GM21390 (cell line): ENCODE measurements around the gene PXMP2.
"Not testable (repeated sequence)": the region's sequence is repeated elsewhere in the genome, so short reads cannot be mapped to it uniquely, and the experiment has no call there.

Experiments used
- ATAC-seq: cut with Tn5 transposase; IDR thresholded peaks from one replicate; pipeline ENCODE4 v1.9.1; 2021; ENCODE audit not compliant: unreplicated experiment

The PXMP2 gene

DNA sequence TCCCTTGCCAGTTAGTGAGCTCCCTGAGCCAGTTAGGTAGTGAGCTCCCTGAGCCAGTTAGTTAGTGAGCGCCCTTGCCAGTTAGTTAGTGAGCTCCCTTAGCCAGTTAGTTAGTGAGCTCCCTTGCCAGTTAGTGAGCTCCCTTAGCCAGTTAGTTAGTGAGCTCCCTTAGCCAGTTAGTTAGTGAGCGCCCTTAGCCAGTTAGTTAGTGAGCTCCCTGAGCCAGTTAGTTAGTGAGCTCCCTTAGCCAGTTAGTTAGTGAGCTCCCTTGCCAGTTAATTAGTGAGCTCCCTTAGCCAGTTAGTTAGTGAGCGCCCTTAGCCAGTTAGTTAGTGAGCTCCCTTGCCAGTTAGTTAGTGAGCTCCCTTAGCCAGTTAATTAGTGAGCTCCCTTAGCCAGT lies 4.6 kb downstream of the PXMP2 start:
- ATAC-seq = not testable (repeated sequence)

DNA sequence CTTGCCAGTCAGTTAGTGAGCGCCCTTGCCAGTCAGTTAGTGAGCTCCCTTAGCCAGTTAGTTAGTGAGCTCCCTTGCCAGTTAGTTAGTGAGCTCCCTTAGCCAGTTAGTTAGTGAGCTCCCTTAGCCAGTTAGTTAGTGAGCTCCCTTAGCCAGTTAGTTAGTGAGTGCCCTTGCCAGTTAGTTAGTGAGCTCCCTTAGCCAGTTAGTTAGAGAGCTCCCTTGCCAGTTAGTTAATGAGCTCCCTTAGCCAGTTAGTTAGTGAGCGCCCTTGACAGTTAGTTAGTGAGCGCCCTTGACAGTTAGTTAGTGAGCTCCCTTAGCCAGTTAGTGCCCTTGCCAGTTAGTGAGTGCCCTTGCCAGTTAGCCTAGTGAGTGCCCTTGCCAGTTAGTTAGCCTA lies 7.5 kb downstream of the PXMP2 start:
- not testable (repeated sequence) for ATAC-seq

DNA sequence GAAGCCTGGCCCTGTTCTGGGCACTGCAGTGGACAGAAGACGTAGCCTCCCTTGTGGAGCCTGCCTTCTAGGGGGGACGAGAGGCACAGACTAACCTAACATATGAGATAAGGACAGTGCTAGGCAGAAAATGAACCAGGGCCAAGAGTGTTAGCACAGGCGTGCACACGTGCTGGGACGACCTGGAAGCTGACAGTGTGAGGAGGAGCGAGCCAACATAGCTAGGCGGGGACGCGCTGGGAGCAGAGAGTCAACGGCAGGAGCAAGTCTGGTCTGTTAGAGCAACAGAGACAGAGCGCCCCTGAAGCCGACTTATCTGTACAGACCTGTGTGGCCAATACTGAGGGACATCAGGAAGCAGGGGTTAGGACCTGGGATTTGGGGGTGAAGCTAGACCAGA lies 8.0 kb downstream of the PXMP2 start:
- ATAC-seq = no peak

DNA sequence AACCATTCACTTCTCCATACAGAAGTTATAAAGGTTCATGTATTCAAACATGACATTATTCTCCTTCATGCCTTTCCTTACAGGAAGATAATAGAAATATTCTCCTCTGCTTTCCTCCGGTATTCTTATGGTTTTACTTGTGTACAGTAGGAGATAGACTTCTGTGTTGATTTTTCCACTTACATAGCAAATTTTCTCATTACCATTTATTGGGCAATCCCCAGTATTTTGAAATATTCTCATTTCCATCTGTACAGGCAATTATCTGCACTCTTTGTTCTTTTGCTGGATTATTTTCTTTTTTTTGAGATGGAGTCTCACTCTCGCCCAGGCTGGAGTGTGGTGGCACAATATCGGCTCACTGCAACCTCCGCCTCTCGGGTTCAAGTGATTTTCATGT lies 11.0 kb downstream of the PXMP2 start:
- ATAC-seq = no peak

DNA sequence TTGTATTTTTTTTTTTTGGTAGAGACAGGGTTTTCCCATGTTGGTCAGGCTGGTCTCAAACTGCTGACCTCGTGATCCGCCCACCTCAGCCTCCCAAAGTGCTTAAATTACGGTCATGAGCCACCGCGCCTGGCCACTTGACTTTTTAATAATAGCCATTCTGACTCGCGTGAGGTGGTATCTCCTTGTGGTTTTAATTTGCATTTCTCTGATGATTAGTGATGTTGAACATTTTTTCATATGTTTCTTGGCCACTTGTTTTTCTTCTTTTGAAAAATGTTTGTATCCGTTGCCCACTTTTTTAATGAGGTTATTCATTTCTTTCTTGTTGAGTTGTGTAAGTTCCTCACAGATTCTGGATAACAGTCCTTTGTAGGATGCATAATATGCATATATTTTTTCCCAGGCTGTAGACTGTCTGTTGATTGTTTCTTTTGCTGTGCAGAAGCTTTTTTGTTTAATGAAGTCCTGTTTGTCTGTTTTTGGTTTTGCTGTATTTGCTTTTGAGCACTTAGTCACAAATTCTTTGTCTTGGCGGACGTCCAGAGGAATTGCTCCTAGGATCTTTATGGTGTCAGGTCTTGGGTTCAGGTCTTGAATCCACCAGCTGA lies 12.9 kb downstream of the PXMP2 start:
- peak; percentile 58 for ATAC-seq

DNA sequence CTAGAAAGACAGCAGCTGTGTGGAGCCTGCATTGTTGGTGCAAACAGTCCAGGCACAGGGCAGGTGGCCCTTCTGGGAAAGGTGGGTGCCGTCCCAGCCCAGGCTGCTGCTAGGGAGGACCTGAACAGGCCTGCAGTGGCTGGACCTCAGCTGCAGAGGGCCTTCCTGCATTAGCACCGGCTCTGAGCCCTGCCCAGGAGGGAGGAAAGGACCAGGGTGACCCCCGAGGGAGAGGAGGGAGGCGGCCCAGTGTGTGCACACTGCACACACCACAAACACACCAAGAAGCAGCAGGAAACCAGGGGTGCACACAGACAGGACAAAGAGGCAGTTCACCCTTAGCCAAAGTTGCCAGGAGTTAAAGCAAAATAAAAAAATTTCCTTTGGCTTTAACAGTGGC lies 15.3 kb downstream of the PXMP2 start:
- ATAC-seq = no peak

DNA sequence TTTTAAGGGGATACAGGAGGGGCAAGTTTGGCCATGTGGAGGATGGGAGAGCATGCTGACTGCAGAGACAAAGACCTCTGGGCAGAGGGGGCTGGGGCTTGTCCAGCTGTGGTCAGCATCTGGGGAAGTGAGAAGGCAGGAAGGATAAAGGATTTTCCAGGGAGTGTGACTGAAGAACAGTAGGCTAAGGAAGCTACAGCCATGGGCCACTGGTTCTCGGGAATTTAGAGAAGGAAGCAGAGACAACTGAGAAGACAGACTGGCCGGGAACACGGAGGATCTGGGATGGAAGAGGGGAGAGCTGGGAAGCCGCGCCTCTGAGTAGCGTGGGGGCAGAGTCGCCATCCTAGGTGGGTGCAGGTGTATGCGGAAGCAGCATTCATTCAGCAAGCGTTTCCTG lies 16.3 kb downstream of the PXMP2 start:
- ATAC-seq = no peak

DNA sequence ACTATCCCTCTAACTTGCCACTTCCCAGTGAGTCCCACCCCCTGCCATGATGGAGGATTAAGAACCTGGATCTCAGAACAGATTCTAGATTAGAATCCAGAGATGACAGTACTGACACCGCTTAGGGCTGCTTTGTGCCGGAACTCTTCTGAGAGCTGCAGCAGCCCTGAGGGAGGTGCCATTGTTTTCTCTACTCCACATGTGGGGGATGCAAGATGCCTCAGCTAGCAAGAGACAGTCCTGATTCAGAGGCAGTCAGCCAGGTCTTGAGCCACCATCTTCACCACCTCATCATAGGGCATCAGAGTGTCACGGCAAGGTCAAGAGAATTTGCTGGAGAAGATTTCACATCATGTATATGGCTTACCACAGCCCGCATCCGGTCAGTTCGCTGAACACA lies 19.9 kb downstream of the PXMP2 start:
- ATAC-seq = no peak

DNA sequence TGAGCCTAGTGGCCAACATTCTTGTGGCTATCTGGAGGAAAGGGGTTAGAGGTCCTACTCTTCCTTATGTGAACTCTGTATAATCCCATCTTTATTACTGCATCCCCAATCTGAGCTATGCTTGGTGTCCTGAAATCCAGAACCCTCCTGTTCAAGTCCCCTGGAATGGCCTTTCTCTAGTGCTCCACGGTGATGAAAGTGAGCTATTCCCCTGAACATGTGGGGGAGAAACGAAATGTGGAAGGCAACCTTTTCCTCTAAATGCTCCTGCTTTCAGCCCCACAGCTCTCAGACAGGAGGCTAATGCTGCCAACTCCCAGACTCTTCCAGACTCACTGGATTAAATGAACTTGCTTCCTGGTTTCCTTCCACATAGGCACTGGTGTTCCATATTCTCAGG lies 20.8 kb downstream of the PXMP2 start:
- ATAC-seq = no peak

DNA sequence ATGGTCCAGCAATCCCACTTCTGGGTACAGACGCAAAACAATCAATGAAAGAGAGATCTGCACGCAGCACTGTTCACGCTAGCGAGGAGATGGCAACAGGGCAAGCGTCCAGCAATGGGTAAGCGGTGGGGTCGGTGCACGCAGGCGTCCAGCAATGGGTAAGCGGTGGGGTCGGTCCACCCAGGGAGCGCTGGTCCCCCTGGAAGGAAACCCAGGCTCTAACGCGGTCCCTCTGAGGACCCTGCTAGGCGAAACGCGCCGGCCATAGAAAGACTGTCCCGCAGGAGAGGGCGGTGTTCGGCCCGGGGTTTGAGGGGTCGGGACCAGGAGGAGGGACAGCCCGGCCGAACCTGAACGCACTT lies 22.6 kb downstream of the PXMP2 start:
- ATAC-seq = peak; percentile 26

DNA sequence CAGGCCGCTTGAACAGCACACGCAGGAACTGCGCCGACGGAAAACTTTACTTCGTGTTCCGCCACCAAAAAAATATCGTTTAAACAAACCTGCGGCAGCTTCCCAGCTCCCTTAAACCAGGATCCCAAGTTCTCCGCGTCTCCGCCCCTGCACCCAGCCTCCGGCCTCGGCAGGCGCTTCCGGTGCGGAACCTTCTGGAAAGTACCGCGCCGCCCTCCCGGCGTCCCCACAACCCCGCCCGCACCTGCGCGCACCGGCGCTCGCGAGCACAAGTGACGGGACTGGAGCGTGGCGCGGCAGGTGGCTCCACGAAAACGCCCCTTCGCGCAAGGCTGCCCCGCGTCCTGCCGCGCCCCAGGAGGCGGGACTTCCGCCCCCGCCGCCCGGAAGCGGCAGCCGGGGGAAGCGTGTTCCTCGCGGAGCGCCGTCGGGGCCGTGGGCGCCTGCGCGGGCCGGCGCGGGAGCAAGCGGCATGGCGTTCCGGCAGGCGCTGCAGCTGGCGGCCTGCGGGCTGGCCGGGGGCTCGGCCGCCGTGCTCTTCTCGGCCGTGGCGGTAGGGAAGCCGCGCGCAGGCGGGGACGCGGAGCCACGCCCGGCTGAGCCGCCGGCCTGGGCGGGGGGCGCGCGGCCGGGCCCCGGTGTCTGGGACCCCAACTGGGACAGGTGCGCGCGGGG lies 23.2 kb downstream of the PXMP2 start, which contains the start of gene PGAM5:
PGAM5 (plus strand) TSS at position 438 of the 675 bp plus-strand sequence; CDS start at position 473, 35 bp downstream.
- ATAC-seq = peak; percentile 84

DNA sequence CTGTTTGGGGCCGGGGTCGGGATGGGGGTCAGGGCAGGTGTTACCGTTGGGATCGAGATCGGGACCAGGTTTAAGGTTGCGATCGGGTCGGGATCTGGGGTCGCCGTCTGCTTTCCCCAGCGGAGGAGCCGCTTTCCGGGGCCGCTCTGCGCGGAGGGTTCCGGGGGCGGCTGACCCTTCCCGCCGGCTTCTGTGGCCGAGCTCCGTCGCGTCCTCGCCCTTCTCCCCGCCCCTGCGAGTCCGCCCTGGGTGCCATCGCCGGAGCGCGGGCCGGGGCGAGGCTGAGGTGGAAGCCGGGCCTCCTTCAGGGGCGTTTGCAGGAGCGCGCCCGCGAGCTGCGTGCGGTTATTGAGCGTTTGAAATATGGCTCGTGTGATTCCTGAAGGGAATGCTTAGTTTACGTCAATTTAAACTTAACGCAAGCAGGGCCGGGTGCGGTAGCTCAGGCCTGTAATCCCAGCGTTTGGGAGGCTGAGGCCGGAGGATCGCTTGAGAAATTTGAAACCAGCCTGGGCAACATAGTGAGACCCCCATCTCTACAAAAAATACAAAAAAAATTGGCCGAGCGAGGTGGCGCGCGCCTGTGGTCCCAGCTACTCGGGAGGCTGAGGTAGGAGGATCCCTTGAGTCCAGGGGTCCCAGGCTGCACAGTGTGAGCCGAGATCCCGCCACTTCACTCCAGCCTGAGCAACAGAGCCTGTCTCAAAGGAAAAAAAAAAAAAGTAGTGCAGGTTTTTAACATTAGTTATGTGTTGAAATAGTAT lies 23.9 kb downstream of the PXMP2 start:
- ATAC-seq = peak; percentile 18

DNA sequence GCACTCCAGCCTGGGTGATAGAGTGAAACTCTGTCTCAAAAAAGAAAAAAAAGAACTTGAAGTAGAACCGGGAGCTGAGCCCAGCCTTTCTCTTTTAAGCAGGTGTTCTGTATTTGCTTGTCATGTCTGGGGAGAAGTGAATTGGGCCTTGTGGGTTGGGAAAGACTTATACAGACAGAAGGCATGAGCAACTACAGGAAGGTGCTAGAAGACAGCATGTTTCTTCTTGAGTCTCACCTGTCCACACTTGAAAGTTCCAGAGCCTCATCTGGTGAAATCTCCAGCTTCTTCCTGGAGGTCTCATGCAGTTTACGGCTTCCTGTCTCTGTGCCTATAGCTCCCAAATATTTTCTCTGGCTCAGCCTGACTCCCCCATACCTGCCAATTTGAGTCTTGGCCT lies 25.7 kb downstream of the PXMP2 start:
- ATAC-seq = no peak

DNA sequence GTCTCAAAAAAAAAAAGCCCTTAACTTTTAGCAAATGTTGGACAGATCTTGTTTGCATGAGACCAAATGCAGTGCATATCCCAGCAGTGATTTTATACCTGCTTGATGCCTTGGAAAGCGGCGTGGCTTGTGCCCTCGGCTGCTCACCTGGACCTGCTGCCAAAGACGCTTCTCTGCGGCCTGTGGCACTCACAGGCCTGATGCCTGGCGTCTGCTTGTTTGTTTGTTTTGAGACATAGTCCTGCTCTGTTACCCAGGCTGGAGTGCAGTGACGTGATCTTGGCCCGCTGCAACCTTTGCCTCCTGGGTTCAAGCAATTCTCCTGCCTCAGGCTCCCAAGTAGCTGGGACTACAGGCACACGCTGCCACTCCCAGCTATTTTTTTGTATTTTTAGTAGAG lies 28.5 kb downstream of the PXMP2 start:
- ATAC-seq = no peak

DNA sequence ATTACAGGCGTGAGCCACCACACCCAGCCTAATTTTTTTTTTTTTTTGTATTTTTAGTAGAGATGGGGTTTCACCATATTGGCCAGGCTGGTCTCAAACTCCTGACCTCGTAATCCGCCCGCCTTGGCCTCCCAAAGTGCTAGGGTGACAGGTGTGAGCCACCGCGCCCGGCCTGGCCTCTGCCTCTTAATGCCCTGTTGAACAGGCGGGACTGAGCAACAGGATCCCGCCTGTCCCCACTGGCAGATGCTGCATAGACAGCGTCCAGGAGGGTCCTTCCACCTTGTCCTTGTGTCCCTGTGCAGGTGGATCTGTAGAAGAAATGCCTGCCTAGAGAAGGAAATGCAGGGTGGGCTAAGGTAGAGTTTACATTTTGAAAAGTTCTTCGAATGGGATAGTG lies 29.0 kb downstream of the PXMP2 start:
- ATAC-seq = no peak

DNA sequence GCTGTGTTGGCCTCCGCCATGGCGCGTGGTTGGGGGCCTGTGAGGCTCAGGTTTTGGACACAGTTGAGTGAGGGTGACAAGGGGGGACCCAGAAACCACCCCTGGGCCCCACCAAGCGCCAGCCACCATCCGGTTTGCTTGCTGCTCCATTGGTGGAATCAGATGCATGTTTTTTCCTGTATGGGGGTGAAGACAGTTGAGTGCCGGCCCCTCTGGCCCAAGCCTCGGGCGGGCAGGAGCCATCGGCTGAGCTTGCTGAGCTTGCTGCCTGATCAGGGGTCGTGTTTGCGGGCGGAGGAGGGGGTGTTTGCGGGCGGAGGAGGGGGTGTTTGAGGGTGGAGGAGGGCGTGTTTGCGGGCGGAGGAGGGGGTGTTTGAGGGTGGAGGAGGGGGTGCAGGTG lies 29.6 kb downstream of the PXMP2 start:
- no peak for ATAC-seq

DNA sequence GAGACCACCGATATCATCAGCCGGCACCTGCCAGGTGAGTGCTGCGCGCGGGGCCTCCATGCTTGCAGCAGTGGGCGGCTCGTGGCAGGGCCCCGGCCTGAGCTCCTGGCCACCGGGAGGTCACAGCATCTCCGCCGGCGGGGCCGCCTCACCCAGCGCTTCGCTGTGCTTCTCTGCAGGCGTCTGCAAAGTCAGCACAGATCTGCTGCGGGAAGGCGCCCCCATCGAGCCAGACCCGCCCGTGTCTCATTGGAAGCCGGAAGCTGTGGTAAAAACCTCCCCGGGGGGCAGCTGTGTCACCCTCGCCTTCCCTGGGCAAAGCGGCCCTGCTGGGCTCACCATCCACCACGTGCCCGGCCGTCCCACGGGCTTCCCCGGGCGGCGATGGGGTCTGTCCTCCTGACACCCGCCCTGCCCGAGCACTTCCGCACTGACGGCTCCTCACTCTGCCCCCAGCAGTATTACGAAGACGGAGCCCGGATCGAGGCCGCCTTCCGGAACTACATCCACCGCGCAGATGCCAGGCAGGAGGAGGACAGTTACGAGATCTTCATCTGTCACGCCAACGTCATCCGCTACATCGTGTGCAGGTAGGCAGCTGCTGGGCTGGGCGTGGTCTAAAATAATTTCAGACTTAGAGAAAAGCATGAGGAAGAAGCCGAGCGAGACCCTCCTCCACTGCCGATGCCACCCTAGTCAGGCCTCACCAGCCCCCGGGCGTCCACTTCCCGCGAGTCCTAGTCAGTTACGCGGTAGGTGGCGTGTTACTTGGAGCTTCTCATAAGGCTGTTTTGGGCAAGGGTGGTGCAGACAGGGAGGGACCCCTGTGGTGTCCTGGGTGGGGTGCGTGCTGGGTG lies 30.4 kb downstream of the PXMP2 start:
- ATAC-seq = no peak

DNA sequence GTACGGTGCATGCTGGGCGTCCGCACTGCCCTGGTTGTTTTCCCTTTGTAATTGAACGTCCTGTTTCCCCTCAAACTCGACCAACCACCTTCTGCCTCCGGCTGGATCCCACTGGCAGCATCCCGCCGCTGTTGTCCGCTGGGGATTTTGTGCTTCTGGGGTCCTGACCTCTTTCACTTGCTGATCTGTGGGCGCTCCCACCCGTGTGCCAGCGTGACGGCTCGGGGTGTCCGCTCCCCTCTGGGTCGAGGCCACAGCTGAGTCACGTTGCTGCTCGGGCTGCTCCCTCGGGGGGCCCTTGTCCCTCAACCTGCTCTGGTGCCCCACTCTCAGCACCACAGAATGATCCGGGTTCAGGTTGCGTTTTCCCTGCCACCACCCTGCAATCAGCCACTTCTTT lies 31.3 kb downstream of the PXMP2 start:
- ATAC-seq = no peak

DNA sequence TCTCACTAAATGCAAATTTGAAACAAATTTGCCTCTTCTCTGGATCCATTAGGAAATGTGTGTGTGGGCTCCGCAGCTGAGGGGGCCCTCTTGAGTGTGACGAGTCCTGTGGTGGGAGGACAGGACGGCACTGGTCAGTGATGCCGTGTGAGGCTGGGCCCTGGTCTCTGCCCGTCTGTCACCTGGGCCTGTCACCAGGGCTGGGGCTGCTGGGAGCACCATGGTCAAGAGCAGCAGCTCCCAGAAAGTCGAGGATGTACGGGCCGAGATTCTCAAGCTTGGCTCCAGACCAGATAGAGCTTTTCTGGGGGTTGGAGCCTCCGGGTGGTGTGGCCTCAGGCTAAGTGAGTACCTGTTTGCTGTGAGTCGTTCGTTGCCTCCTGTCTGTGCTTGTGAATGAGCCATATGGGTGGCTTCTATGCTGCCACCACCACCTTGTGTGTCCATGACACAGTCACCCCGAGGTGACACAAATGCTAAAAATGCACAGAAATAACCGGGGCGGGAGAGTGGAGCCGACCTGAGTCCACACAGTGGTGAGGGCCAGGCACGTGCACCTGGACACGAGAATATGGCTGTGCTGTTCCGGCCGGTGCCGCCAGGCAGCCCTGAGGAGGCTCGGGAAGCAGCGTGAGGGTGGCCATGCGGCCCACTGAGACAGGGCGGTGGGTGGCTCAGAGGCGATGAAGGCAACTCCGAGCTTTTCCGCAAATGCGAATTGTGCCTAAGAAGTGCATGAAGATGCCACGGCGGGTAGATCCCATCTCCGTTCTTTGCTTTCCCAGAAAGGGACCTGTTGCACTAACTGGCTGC lies 32.0 kb downstream of the PXMP2 start:
- no peak for ATAC-seq

DNA sequence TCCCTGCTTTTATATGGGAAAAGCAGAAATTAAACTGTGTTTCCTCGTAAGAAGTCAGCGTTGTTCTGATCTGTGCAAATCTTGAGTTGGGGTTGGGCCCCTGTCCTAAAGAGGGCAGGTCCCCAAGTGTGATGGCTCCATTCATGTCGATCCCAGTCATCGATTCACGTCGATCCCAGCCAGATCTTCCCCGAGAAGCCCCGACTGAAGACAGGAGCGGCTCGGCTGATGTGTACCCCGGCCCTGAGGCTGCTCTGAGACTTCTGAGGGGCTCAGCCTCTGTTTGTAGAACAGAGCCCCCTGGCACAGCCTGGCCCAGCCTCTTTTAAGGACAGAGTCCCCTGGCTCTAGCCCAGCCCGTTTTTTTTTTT lies 32.6 kb downstream of the PXMP2 start:
- no peak for ATAC-seq
